Natural killer cell (primary cell): ENCODE measurements around the gene MPV17L2. TPM values are rescaled to one million over a fixed set of nuclear protein-coding genes. Genes with fewer than 3 reads are reported as not detected.

ENCODE experiments used
- ATAC-seq, 3 donors: fragments of 150-1000 bp in 2 of 3; fragments of 200-7000 bp in 1 of 3; cut with Tn5 transposase; 1 replicate in 1 of 3; 2 replicates in 2 of 3; pipeline ENCODE4 v1.10.0; 2021; ENCODE audit warnings: mild to moderate bottlenecking in 2 of 3, moderate library complexity in 2 of 3
- DNase-seq, 2 donors: peaks; one replicate each; pipeline versions ENCODE4 v3.0.0 to v3.0.0-alpha.2; 2013 to 2021; ENCODE audit warnings: mixed read lengths in 1 of 2
- H3K27ac ChIP-seq: one replicate; pipeline ENCODE4 v1.5.1; 2013; ENCODE audit warnings: mild to moderate bottlenecking, low read length
- H3K27me3 ChIP-seq: one replicate; pipeline ENCODE4 v1.6.1; 2013; ENCODE audit warnings: low read length; ENCODE audit not compliant: control insufficient read depth, insufficient read depth
- H3K36me3 ChIP-seq: one replicate; pipeline ENCODE4 v1.6.1; 2013; ENCODE audit warnings: low read length; ENCODE audit not compliant: control insufficient read depth, insufficient read depth
- H3K4me1 ChIP-seq: one replicate; pipeline ENCODE4 v1.6.1; 2013; ENCODE audit warnings: low read length; ENCODE audit not compliant: control insufficient read depth, insufficient read depth
- H3K4me3 ChIP-seq: one replicate; pipeline ENCODE4 v1.5.1; 2013; ENCODE audit warnings: low read length
- H3K9me3 ChIP-seq: one replicate; pipeline ENCODE4 v1.6.1; 2013; ENCODE audit warnings: low read length; ENCODE audit not compliant: control insufficient read depth, insufficient read depth
- H3K27ac Mint-ChIP-seq, 2 donors: one replicate each; pipeline ENCODE4 v1.8.0; 2022; ENCODE audit warnings: mild to moderate bottlenecking in 2 of 2, mixed read lengths in 2 of 2, moderate library complexity in 1 of 2
- H3K27me3 Mint-ChIP-seq, 2 donors: one replicate each; pipeline ENCODE4 v1.8.0; 2022; ENCODE audit warnings: low read depth in 2 of 2, mixed read lengths in 2 of 2
- H3K36me3 Mint-ChIP-seq: one replicate; pipeline ENCODE4 v1.8.0; 2022; ENCODE audit warnings: mixed read lengths
- H3K4me1 Mint-ChIP-seq, 2 donors: one replicate each; pipeline ENCODE4 v1.8.0; 2022; ENCODE audit warnings: mixed read lengths in 2 of 2
- H3K4me3 Mint-ChIP-seq: one replicate; pipeline ENCODE4 v1.8.0; 2022; ENCODE audit warnings: mild to moderate bottlenecking, moderate library complexity, mixed read lengths
- H3K9me3 Mint-ChIP-seq, 2 donors: one replicate each; pipeline ENCODE4 v1.8.0; 2022; ENCODE audit warnings: mixed read lengths in 2 of 2
- WGBS: methylation state at CpG from one replicate; pipeline ENCODE4 v1.1.7; 2013; ENCODE audit warnings: missing lambda C conversion rate; ENCODE audit not compliant: insufficient coverage; 5-methylcytosine and 5-hydroxymethylcytosine counted together
- intact Hi-C: fragments of 100-400 bp; cut with micrococcal nuclease; formaldehyde crosslinking; loops from one replicate; pipeline ENCODE4 v1.14.2; 2022
- total RNA-seq, 4 donors: library from RNA; stranded (reverse); fragments of 120-200 nt in 1 of 4; gene quantifications; one replicate each; pipeline versions ENCODE4 v1.2.3 to v1.2.4, GENCODE V29; 2013 to 2022
- TF ChIP-seq, protein P1 (sequence below): fragments of 200-600 bp; IDR thresholded peaks from one replicate; pipeline ENCODE4 v1.8.0; 2022; ENCODE audit warnings: antibody characterized with exemption

Gene MPV17L2
- total RNA-seq, 3 donors from 2014 or later (not counting 1 experiment from before 2014, with no cell fraction given): 4.1 to 5.6 (median 4.5) TPM

DNA sequence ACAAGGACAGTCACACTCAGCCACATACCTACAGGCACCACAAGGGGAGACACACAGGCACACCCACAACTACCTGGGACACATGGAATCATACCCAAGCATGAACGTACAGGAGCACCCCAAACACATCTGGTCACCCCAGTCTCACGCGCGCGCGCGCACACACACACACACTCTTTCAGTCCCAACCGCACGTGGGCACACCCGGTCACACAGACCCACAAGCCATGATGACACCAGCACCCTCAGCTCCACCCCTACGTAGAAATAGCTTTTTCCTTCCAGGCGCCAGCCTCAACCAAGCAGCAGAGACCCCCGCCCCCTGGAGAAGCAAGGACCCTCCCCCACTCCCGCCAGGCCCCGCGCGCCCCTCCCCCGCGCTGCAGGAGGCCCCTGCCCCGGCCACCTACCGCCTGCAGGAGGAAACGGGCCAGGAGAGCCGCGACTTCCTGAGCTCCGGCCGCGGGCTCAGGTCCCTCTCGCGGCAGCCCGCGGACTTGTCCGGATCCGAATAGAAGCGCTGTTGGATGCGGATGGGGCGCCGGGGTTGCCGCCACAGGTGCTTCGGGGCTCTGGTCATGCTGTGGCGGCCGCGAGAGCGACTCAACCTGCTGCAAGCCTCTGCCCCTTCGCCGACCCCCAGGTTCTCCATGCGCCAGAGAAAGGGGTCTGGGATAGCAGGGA lies 39.7 kb downstream of the MPV17L2 start:
- intact Hi-C loops: no loop called here
- H3K36me3 ChIP-seq: no peaks in the 10 kb centered on the region
- peaks cover 0 to 3% of the 10 kb centered on the region in 2 donors for H3K9me3 Mint-ChIP-seq
- no peak overlapping the region for H3K27ac Mint-ChIP-seq
- peaks cover 0 to 8% of the 10 kb centered on the region in 2 donors for H3K4me1 Mint-ChIP-seq
- no peak overlapping the region for H3K27ac ChIP-seq
- H3K4me1 ChIP-seq: peaks cover 6% of the 10 kb centered on the region
- no peak overlapping the region for H3K4me3 Mint-ChIP-seq
- TF ChIP-seq, protein P1, sequence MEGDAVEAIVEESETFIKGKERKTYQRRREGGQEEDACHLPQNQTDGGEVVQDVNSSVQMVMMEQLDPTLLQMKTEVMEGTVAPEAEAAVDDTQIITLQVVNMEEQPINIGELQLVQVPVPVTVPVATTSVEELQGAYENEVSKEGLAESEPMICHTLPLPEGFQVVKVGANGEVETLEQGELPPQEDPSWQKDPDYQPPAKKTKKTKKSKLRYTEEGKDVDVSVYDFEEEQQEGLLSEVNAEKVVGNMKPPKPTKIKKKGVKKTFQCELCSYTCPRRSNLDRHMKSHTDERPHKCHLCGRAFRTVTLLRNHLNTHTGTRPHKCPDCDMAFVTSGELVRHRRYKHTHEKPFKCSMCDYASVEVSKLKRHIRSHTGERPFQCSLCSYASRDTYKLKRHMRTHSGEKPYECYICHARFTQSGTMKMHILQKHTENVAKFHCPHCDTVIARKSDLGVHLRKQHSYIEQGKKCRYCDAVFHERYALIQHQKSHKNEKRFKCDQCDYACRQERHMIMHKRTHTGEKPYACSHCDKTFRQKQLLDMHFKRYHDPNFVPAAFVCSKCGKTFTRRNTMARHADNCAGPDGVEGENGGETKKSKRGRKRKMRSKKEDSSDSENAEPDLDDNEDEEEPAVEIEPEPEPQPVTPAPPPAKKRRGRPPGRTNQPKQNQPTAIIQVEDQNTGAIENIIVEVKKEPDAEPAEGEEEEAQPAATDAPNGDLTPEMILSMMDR: no peak
- H3K4me3 ChIP-seq: no peak overlapping the region
- WGBS: 9% methylated on average over 46 of the region's 46 CpGs
- H3K9me3 ChIP-seq: peaks cover 10% of the 10 kb centered on the region
- ATAC-seq (peak in 1 of 3 donors; percentile 12), DNase-seq (no peak)
- H3K27me3 Mint-ChIP-seq: peaks cover 44 to 53% of the 10 kb centered on the region in 2 donors
- no peaks in the 10 kb centered on the region for H3K36me3 Mint-ChIP-seq
- peaks cover 20% of the 10 kb centered on the region for H3K27me3 ChIP-seq

DNA sequence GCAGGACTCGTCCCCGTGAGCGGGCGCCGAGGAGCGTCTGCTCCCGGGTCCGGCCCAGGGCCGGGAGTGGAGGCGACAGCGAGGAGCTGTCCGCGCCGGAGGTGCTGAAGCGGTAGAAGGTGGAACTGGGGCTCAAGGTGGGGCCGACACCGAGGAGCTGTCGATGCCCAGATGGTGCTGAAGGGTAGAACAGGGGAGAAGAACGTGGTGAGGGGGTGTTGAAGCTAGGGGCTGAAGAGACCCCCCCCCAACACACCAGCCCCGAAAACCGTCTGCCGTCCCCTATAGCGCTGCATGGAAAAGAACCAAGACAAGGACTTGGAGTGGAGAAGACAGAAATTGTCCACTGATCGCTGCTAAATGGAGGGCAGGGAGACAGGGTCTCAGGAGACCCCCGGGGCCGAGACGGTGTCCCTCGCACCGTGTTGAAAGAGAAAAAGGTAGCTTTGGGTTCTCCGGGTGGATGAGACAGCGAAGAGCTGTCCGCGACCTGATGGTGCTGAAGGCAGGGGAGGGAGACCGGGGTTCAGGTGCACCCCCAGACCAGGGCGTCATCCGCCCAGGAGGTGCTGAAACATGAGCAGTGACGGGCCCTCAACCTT lies 40.3 kb downstream of the MPV17L2 start:
- Histone ChIP-seq H3K36me3 (no peaks in the 10 kb centered on the region), H3K9me3 (peaks cover 10% of the 10 kb centered on the region), H3K27ac (no peak overlapping the region), H3K27me3 (peaks cover 20% of the 10 kb centered on the region), H3K4me3 (no peak overlapping the region), H3K4me1 (peaks cover 6% of the 10 kb centered on the region)
- Mint-ChIP-seq H3K4me3 (no peak overlapping the region), H3K27me3 (peaks cover 42 to 49% of the 10 kb centered on the region in 2 donors), H3K27ac (no peak overlapping the region), H3K9me3 (peaks cover 0 to 3% of the 10 kb centered on the region in 2 donors), H3K4me1 (peaks cover 0 to 8% of the 10 kb centered on the region in 2 donors), H3K36me3 (no peaks in the 10 kb centered on the region)
- ATAC-seq: peak; percentile 61 to 98 (median 88)
- intact Hi-C loops: no loop called here
- 21% methylated on average over 36 of the region's 37 CpGs for WGBS
- TF ChIP-seq, protein P1: no peak
- peak; percentile 65 to 74 for DNase-seq

GRCh38 chr19:18234194-18234593 lies 41.2 kb downstream of the MPV17L2 start:
- H3K4me3 Mint-ChIP-seq: no peak overlapping the region
- H3K9me3 ChIP-seq: peaks cover 10% of the 10 kb centered on the region
- no peaks in the 10 kb centered on the region for H3K36me3 ChIP-seq
- H3K27ac Mint-ChIP-seq: no peak overlapping the region
- H3K36me3 Mint-ChIP-seq: no peaks in the 10 kb centered on the region
- peaks cover 0 to 8% of the 10 kb centered on the region in 2 donors for H3K4me1 Mint-ChIP-seq
- intact Hi-C loops: no loop called here
- H3K4me1 ChIP-seq: peaks cover 6% of the 10 kb centered on the region
- TF ChIP-seq, protein P1: no peak
- 40% methylated on average over 5 of the region's 6 CpGs for WGBS
- H3K9me3 Mint-ChIP-seq: peaks cover 0 to 3% of the 10 kb centered on the region in 2 donors
- H3K4me3 ChIP-seq: no peak overlapping the region
- no peak for ATAC-seq
- peaks cover 20% of the 10 kb centered on the region for H3K27me3 ChIP-seq
- H3K27me3 Mint-ChIP-seq: peaks cover 42 to 49% of the 10 kb centered on the region in 2 donors
- no peak for DNase-seq
- H3K27ac ChIP-seq: no peak overlapping the region
